ENCODE measurements around the gene MEX3D.
"Not testable (repeated sequence)": the region's sequence is repeated elsewhere in the genome, so short reads cannot be mapped to it uniquely, and the experiment has no call there.

DNA sequence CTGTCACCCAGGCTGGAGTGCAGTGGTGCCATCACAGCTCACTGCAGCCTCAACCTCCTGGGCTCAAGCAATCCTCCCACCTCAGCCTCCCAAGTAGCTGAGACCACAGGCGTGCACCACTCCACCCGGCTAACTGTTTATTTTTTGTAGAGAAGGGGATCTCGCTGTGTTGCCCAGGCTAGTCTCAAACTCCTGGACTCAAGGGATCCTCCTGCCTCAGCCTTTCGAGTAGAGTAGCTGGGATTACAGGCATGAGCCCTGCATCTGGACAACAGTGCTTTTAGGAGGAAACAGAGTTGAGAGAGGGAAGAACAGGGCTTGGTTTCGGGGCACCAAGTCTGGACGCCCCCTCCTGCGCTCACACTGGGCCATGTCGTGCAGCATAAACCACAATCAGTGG, 48.3 kb downstream of the MEX3D start:
- TF ChIP-seq, protein P1, sequence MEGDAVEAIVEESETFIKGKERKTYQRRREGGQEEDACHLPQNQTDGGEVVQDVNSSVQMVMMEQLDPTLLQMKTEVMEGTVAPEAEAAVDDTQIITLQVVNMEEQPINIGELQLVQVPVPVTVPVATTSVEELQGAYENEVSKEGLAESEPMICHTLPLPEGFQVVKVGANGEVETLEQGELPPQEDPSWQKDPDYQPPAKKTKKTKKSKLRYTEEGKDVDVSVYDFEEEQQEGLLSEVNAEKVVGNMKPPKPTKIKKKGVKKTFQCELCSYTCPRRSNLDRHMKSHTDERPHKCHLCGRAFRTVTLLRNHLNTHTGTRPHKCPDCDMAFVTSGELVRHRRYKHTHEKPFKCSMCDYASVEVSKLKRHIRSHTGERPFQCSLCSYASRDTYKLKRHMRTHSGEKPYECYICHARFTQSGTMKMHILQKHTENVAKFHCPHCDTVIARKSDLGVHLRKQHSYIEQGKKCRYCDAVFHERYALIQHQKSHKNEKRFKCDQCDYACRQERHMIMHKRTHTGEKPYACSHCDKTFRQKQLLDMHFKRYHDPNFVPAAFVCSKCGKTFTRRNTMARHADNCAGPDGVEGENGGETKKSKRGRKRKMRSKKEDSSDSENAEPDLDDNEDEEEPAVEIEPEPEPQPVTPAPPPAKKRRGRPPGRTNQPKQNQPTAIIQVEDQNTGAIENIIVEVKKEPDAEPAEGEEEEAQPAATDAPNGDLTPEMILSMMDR (IDR thresholded peaks at IDR 0.05), result not testable (repeated sequence)
- not testable (repeated sequence) for TF ChIP-seq EP300, POLR2A (IDR thresholded peaks at IDR 0.05)

All from ovary (tissue), 3 donors.